CD14-positive monocyte (primary cell): ENCODE results near the gene SSNA1. TPM values are rescaled to one million over a fixed set of nuclear protein-coding genes. Genes with fewer than 3 reads are reported as not detected.

Experiments used
- DNase-seq, 3 donors: peaks; one replicate each; pipeline ENCODE4 v3.0.0-alpha.2; 2011 to 2022
- H2AFZ ChIP-seq: 2 replicates; pipeline ENCODE4 v1.6.0; 2012; ENCODE audit warnings: mild to moderate bottlenecking, low read depth, low read length, inconsistent platforms; ENCODE audit not compliant: insufficient read depth, poor library complexity, severe bottlenecking
- H3K27ac ChIP-seq, 2 donors: 1 replicate in 1 of 2; 2 replicates in 1 of 2; pipeline ENCODE4 v1.5.1; 2012 to 2013; ENCODE audit warnings: low read length in 2 of 2, control low read depth in 1 of 2, inconsistent platforms in 1 of 2, low read depth in 1 of 2, mild to moderate bottlenecking in 1 of 2
- H3K27me3 ChIP-seq, 2 donors: one replicate each; pipeline versions ENCODE4 v1.6.0 to v1.6.1; 2011 to 2013; ENCODE audit warnings: low read length in 2 of 2; ENCODE audit not compliant: control insufficient read depth in 2 of 2, insufficient read depth in 2 of 2
- H3K36me3 ChIP-seq, 2 donors: replicated peaks in 1 of 2; 1 replicate in 1 of 2; 2 replicates in 1 of 2; pipeline versions ENCODE4 v1.5.1 to v1.6.1; 2012 to 2013; ENCODE audit warnings: low read length in 2 of 2, control low read depth in 1 of 2, inconsistent platforms in 1 of 2, mild to moderate bottlenecking in 1 of 2; ENCODE audit not compliant: insufficient read depth in 2 of 2, control insufficient read depth in 1 of 2
- H3K4me1 ChIP-seq, 2 donors: 1 replicate in 1 of 2; 2 replicates in 1 of 2; pipeline versions ENCODE4 v1.5.1 to v1.6.1; 2012 to 2013; ENCODE audit warnings: low read length in 2 of 2, control low read depth in 1 of 2, inconsistent platforms in 1 of 2, mild to moderate bottlenecking in 1 of 2, moderate library complexity in 1 of 2; ENCODE audit not compliant: insufficient read depth in 2 of 2, control insufficient read depth in 1 of 2
- H3K4me2 ChIP-seq: replicated peaks from 2 replicates; pipeline ENCODE3; 2012; ENCODE audit warnings: low read length, moderate library complexity, mild to moderate bottlenecking; ENCODE audit not compliant: poor library complexity, severe bottlenecking; ENCODE audit errors: extremely low read depth
- H3K4me3 ChIP-seq, 3 experiments: fragments of 200-600 bp in 1 of 3; sonication (generic) in 1 of 3; replicated peaks in 1 of 3; 1 replicate in 2 of 3; 2 replicates in 1 of 3; pipeline ENCODE4 v1.5.1; 2011 to 2013; ENCODE audit warnings: low read length in 3 of 3, mild to moderate bottlenecking in 3 of 3, control low read depth in 2 of 3, low read depth in 2 of 3, inconsistent platforms in 1 of 3, moderate library complexity in 1 of 3
- H3K79me2 ChIP-seq: 2 replicates; pipeline ENCODE4 v1.6.0; 2012; ENCODE audit warnings: mild to moderate bottlenecking, control low read depth, inconsistent platforms, low read length, moderate library complexity; ENCODE audit not compliant: insufficient read depth
- H3K9ac ChIP-seq: 2 replicates; pipeline ENCODE4 v1.6.0; 2017; ENCODE audit warnings: low read length, mild to moderate bottlenecking; ENCODE audit not compliant: insufficient read depth, poor library complexity, severe bottlenecking
- H3K9me3 ChIP-seq, 2 donors: replicated peaks in 1 of 2; 1 replicate in 1 of 2; 2 replicates in 1 of 2; pipeline versions ENCODE4 v1.5.1 to v1.6.1; 2012 to 2013; ENCODE audit warnings: low read length in 2 of 2, control low read depth in 1 of 2; ENCODE audit not compliant: control insufficient read depth in 1 of 2, insufficient read depth in 1 of 2
- H4K20me1 ChIP-seq: 2 replicates; pipeline ENCODE4 v1.6.0; 2012; ENCODE audit warnings: mild to moderate bottlenecking, low read length, control low read depth, moderate library complexity; ENCODE audit not compliant: insufficient read depth
- H3K27ac Mint-ChIP-seq, 7 donors: one replicate each; pipeline ENCODE4 v1.8.0; 2020; ENCODE audit warnings: mild to moderate bottlenecking in 7 of 7, mixed read lengths in 7 of 7, moderate library complexity in 6 of 7, inconsistent platforms in 2 of 7
- H3K27me3 Mint-ChIP-seq, 3 donors: one replicate each; pipeline ENCODE4 v1.8.0; 2021 to 2022; ENCODE audit warnings: low read depth in 3 of 3, mild to moderate bottlenecking in 3 of 3, mixed read lengths in 3 of 3, moderate library complexity in 3 of 3, inconsistent platforms in 1 of 3
- H3K36me3 Mint-ChIP-seq, 2 donors: one replicate each; pipeline ENCODE4 v1.8.0; 2020; ENCODE audit warnings: mixed read lengths in 2 of 2, inconsistent platforms in 1 of 2, mild to moderate bottlenecking in 1 of 2
- H3K4me1 Mint-ChIP-seq: one replicate; pipeline ENCODE4 v1.8.0; 2020; ENCODE audit warnings: mild to moderate bottlenecking, mixed read lengths
- H3K4me3 Mint-ChIP-seq, 2 donors: one replicate each; pipeline ENCODE4 v1.8.0; 2020; ENCODE audit warnings: mild to moderate bottlenecking in 2 of 2, mixed read lengths in 2 of 2, moderate library complexity in 1 of 2
- H3K9me3 Mint-ChIP-seq, 7 donors: one replicate each; pipeline ENCODE4 v1.8.0; 2020 to 2022; ENCODE audit warnings: mixed read lengths in 7 of 7, mild to moderate bottlenecking in 6 of 7, moderate library complexity in 6 of 7, inconsistent platforms in 2 of 7
- WGBS: methylation state at CpG from one replicate; pipeline ENCODE4 v1.1.5; 2013; ENCODE audit warnings: missing lambda C conversion rate; ENCODE audit not compliant: insufficient coverage; 5-methylcytosine and 5-hydroxymethylcytosine counted together
- intact Hi-C, 2 donors: fragments of 100-400 bp; cut with micrococcal nuclease; formaldehyde crosslinking; loops; one replicate each; pipeline versions ENCODE4 v1.15.0 to v1.15.1; 2023
- polyA plus RNA-seq, 3 donors: library from polyadenylated mRNA; depleted of rRNA in 1 of 3; unstranded in 2 of 3; stranded (reverse) in 1 of 3; fragments of 300-500 nt in 2 of 3; fragments of >200 nt in 1 of 3; fragmentation: Illumina TruSeq in 2 of 3; gene quantifications; 1 replicate in 2 of 3; 2 replicates in 1 of 3; pipeline ENCODE4 v1.2.3, GENCODE V29; 2012 to 2021
- TF ChIP-seq, protein P1 (sequence below): fragments of 200-600 bp; IDR thresholded peaks from one replicate; pipeline ENCODE4 v1.8.0; 2022; ENCODE audit warnings: antibody characterized with exemption, mild to moderate bottlenecking

SSNA1 gene
- polyA plus RNA-seq, 3 donors = 87.0 to 118 (median 98.3) TPM

- no peaks in the 10 kb centered on the region for H3K27me3 Mint-ChIP-seq
- Histone ChIP-seq H4K20me1 (peaks cover 31% of the 10 kb centered on the region), H3K36me3 (peaks cover 39 to 44% of the 10 kb centered on the region in 2 donors), H3K27ac (peak overlapping the region; percentile 83 to 96), H3K27me3 (no peaks in the 10 kb centered on the region), H3K79me2 (peaks cover 46% of the 10 kb centered on the region), H3K4me3 (peak overlapping the region; percentile 83 to 95 (median 92)), H2AFZ (peak overlapping the region; percentile 83), H3K9me3 (no peaks in the 10 kb centered on the region), H3K4me2 (peak overlapping the region; percentile 100), H3K4me1 (peaks cover 28 to 39% of the 10 kb centered on the region in 2 donors), H3K9ac (peak overlapping the region; percentile 95)
- DNase-seq = peak in 1 of 3 donors; percentile 3
- TF ChIP-seq, protein P1, sequence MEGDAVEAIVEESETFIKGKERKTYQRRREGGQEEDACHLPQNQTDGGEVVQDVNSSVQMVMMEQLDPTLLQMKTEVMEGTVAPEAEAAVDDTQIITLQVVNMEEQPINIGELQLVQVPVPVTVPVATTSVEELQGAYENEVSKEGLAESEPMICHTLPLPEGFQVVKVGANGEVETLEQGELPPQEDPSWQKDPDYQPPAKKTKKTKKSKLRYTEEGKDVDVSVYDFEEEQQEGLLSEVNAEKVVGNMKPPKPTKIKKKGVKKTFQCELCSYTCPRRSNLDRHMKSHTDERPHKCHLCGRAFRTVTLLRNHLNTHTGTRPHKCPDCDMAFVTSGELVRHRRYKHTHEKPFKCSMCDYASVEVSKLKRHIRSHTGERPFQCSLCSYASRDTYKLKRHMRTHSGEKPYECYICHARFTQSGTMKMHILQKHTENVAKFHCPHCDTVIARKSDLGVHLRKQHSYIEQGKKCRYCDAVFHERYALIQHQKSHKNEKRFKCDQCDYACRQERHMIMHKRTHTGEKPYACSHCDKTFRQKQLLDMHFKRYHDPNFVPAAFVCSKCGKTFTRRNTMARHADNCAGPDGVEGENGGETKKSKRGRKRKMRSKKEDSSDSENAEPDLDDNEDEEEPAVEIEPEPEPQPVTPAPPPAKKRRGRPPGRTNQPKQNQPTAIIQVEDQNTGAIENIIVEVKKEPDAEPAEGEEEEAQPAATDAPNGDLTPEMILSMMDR = no peak
- 42% methylated on average over 19 of the region's 23 CpGs for WGBS
- peak overlapping the region; percentile 91 to 98 (median 96) for H3K27ac Mint-ChIP-seq
- H3K9me3 Mint-ChIP-seq = peaks cover 0 to 2% (median 0%) of the 10 kb centered on the region in 7 donors
- peak overlapping the region; percentile 88 to 97 for H3K4me3 Mint-ChIP-seq
- intact Hi-C loops = loop anchor here (1.0 to 5.0 kb wide), 3 partner anchors 15 to 48 kb away; partner anchors contain the start of genes NDOR1 (in 1 of the 2) and TMEM203 (in 1 of the 2)
- H3K4me1 Mint-ChIP-seq = peaks cover 32% of the 10 kb centered on the region
- peaks cover 17 to 54% of the 10 kb centered on the region in 2 donors for H3K36me3 Mint-ChIP-seq
These were observed 1.1 kb downstream of the SSNA1 start for GRCh38 chr9:137189297-137190295.

DNA sequence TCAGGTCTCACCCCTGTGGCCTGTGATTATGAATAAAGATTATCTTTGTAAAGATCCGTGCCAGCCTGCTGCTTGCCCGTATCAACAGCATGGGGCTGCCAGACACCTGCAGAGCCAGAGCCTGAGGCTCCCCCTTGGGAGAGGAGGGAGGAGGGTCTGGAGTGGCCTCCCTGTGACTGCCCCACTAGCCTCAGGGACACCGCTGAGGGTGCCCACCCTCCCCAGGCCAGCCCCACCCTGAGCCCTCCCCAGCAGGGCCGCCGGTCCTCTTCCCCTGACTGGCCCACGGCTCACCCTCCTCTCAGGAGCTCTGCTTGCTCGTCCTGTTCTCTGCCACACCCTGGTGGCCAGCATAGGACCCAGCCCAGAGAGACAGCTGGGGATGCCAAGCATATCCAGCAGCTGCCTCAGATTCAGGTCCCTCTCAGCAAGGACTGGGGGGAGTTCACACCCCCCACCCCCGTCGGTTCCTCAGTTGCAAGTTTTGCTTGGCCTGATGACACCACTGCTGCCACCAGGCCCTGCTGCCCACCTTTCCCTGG lies 1.9 kb downstream of the SSNA1 start:
- Mint-ChIP-seq H3K4me1 (peaks cover 32% of the 10 kb centered on the region), H3K9me3 (peaks cover 0 to 2% (median 0%) of the 10 kb centered on the region in 7 donors), H3K4me3 (peak overlapping the region in 1 of 2 donors; percentile 9), H3K27me3 (no peaks in the 10 kb centered on the region), H3K27ac (peak overlapping the region in 4 of 7 donors; percentile 6 to 98 (median 72)), H3K36me3 (peaks cover 14 to 46% of the 10 kb centered on the region in 2 donors)
- Histone ChIP-seq H4K20me1 (peaks cover 31% of the 10 kb centered on the region), H3K4me3 (no peak overlapping the region), H2AFZ (no peak overlapping the region), H3K36me3 (peaks cover 31 to 37% of the 10 kb centered on the region in 2 donors), H3K27ac (peak overlapping the region; percentile 83 to 96), H3K4me1 (peaks cover 28 to 39% of the 10 kb centered on the region in 2 donors), H3K27me3 (no peaks in the 10 kb centered on the region), H3K9me3 (no peaks in the 10 kb centered on the region), H3K79me2 (peaks cover 48% of the 10 kb centered on the region), H3K4me2 (no peak overlapping the region), H3K9ac (peak overlapping the region; percentile 95)
- TF ChIP-seq, protein P1 = no peak
- intact Hi-C loops = no loop called here
- 89% methylated on average over 7 of the region's 9 CpGs for whole genome bisulfite sequencing
- DNase-seq = no peak
